WTC11 (cell line): ENCODE data around the gene TNK1. TPM values are rescaled to one million over a fixed set of nuclear protein-coding genes. Genes with fewer than 3 reads are reported as not detected.

ENCODE experiments used
- AFF4 ChIP-seq: sonication (generic); formaldehyde crosslinking; IDR thresholded peaks from 2 replicates; pipeline ENCODE4 v1.8.1; 2023; ENCODE audit warnings: mild to moderate bottlenecking, missing genetic modification reagents, borderline replicate concordance
- ATF2 ChIP-seq: sonication (generic); formaldehyde crosslinking; IDR thresholded peaks from 2 replicates; pipeline ENCODE4 v1.8.1; 2022; ENCODE audit warnings: low read depth, missing genetic modification reagents, borderline replicate concordance
- ATF6 ChIP-seq: sonication (generic); formaldehyde crosslinking; IDR thresholded peaks from 2 replicates; pipeline ENCODE4 v1.8.1; 2023; ENCODE audit warnings: mild to moderate bottlenecking, missing genetic modification reagents
- CTCF ChIP-seq: fragments of 200-600 bp; IDR thresholded peaks from 2 replicates; pipeline ENCODE4 v1.8.0; 2022; ENCODE audit warnings: antibody characterized with exemption
- ERG ChIP-seq: fragments of 250-450 bp; sonication (Bioruptor Pico); IDR thresholded peaks from 2 replicates; pipeline ENCODE4 v1.8.0; 2021; ENCODE audit warnings: mild to moderate bottlenecking
- GTF2I ChIP-seq: fragments of 250-450 bp; sonication (Bioruptor Pico); conservative IDR thresholded peaks from 2 replicates; pipeline ENCODE4 v1.4.0; 2021; ENCODE audit warnings: mild to moderate bottlenecking
- IRF1 ChIP-seq: sonication (generic); formaldehyde crosslinking; IDR thresholded peaks from 2 replicates; pipeline ENCODE4 v1.8.0; 2023; ENCODE audit warnings: missing genetic modification reagents
- KAT7 ChIP-seq: sonication (generic); formaldehyde crosslinking; IDR thresholded peaks from 2 replicates; pipeline ENCODE4 v1.8.1; 2023; ENCODE audit warnings: missing genetic modification reagents, mild to moderate bottlenecking, borderline replicate concordance
- MAX ChIP-seq: sonication (generic); formaldehyde crosslinking; IDR thresholded peaks from 2 replicates; pipeline ENCODE4 v1.8.0; 2022; ENCODE audit warnings: mild to moderate bottlenecking, missing genetic modification reagents
- SMAD4 ChIP-seq: sonication (generic); formaldehyde crosslinking; IDR thresholded peaks from 2 replicates; pipeline ENCODE4 v1.8.0; 2022; ENCODE audit warnings: mild to moderate bottlenecking, missing genetic modification reagents
- TP53 ChIP-seq: sonication (generic); formaldehyde crosslinking; IDR thresholded peaks from 2 replicates; pipeline ENCODE4 v1.8.1; 2023; ENCODE audit warnings: mild to moderate bottlenecking, missing genetic modification reagents
- ZBTB21 ChIP-seq: sonication (generic); formaldehyde crosslinking; IDR thresholded peaks from 2 replicates; pipeline ENCODE4 v1.8.1; 2023; ENCODE audit warnings: mild to moderate bottlenecking, missing genetic modification reagents, borderline replicate concordance
- ZNF121 ChIP-seq: sonication (generic); formaldehyde crosslinking; IDR thresholded peaks from 2 replicates; pipeline ENCODE4 v1.8.0; 2023; ENCODE audit warnings: missing genetic modification reagents
- ZNF425 ChIP-seq: fragments of 250-450 bp; sonication (Bioruptor Pico); conservative IDR thresholded peaks from 2 replicates; pipeline ENCODE4 v1.9.0; 2021; ENCODE audit warnings: mild to moderate bottlenecking
- ZNF532 ChIP-seq: fragments of 250-450 bp; sonication (Bioruptor Pico); IDR thresholded peaks from 2 replicates; pipeline ENCODE4 v1.9.0; 2021; ENCODE audit warnings: mild to moderate bottlenecking, borderline replicate concordance
- ZNF671 ChIP-seq: fragments of 250-450 bp; sonication (Bioruptor Pico); IDR thresholded peaks from 2 replicates; pipeline ENCODE4 v1.8.0; 2021; ENCODE audit warnings: mild to moderate bottlenecking
- total RNA-seq: library from RNA; stranded (reverse); gene quantifications from 3 replicates; pipeline ENCODE4 v1.2.3, GENCODE V29; 2021

Gene TNK1
- total RNA-seq, 1 experiment from 2014 or later: 9.3 TPM

- no peak for TF ChIP-seq AFF4 (CRISPR knock-in tag)
- TF ChIP-seq ZNF425: no peak
- TF ChIP-seq KAT7: no peak
- peak; percentile 38; the same call in 1 of the 2 replicates for TF ChIP-seq MAX
- no peak for TF ChIP-seq ATF2 (CRISPR knock-in tag)
- TF ChIP-seq GTF2I (CRISPR knock-in tag): no peak
- no peak for TF ChIP-seq IRF1
- no peak for TF ChIP-seq ERG (CRISPR knock-in tag)
- TF ChIP-seq ZNF671 (CRISPR knock-in tag): no peak
- no peak for TF ChIP-seq ZNF532 (CRISPR knock-in tag)
- no peak for TF ChIP-seq CTCF
- no peak for TF ChIP-seq ZNF121 (CRISPR knock-in tag)
- TF ChIP-seq ZBTB21 (CRISPR knock-in tag): no peak
- no peak for TF ChIP-seq SMAD4 (CRISPR knock-in tag)
- no peak for TF ChIP-seq ATF6
- TF ChIP-seq TP53 (CRISPR knock-in tag): no peak
Observed at GRCh38 chr17:7435676-7436555, 55.0 kb downstream of the TNK1 start (continued).
